GM12891 (cell line): ENCODE measurements around the gene MED28.

Source experiments
- POLR2A ChIP-seq: IDR thresholded peaks from 2 replicates; pipeline ENCODE4 v1.6.1; 2011; ENCODE audit warnings: low read depth, low read length, control low read depth
- POLR2AphosphoS5 ChIP-seq: IDR thresholded peaks from 2 replicates; pipeline ENCODE4 v1.6.1; 2011; ENCODE audit warnings: low read depth, low read length, control low read depth

DNA sequence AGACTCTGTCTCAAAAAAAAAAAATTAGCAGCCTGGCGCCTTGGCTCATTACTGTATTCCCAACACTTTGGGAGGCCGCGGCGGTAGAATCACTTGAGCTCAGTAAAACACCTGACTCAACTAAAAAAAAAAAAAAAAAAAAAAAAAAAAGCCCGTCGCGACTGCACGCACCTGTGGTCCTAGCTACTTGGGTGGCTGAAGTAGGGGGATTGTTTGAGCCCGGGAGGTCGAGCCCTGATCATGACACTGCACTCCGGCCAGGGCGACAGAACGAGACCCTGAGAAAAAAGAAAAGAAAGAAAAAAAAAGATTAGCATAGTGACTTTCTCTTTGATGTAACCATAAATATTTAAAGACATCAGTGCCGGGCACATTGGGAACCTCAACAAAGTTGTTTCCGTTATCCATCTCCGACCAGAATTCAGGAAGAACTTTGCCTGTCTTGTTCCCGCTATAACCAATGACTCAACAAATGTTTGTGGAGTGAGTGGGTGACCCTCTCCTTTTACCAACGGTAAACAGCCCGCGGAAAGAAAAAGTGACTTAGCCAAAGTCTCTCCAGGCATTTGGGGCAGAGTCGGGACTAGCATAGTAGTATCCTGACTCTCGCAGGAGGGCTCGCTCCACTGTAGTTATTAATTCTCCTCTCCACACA lies 553 bp upstream of the MED28 start:
- TF ChIP-seq POLR2A (no peak), POLR2AphosphoS5 (no peak)
